Amygdala (tissue), 56 donors: ENCODE results near the gene MFN1.
A peak's percentile ranks its signal among the peaks of the same experiment; 100 is the strongest.
"Not testable (repeated sequence)": the region's sequence is repeated elsewhere in the genome, so short reads cannot be mapped to it uniquely, and the experiment has no call there.

Source experiments
- DNase-seq, 56 donors: peaks; one replicate each; lab custom pipeline; 2025; lab: John Stamatoyannopoulos, UW

The MFN1 gene

GRCh38 chr3:179347345-179348194 lies at the start of gene MFN1:
TSS of gene MFN1 (plus strand) at chr3:179347709. CDS start at chr3:179348852, 1,143 bp downstream.
- peak; percentile 42 to 97 (median 90) for DNase-seq

GRCh38 chr3:179297971-179298725 lies 49.4 kb upstream of the MFN1 start:
- no peak for DNase-seq

GRCh38 chr3:179299316-179299715 lies 48.2 kb upstream of the MFN1 start:
- DNase-seq, result no peak

- no peak for DNase-seq
Measured at GRCh38 chr3:179299999-179300613, 47.4 kb upstream of the MFN1 start.

- DNase-seq, result no peak
Measured at GRCh38 chr3:179301645-179302044, 45.9 kb upstream of the MFN1 start.

DNA sequence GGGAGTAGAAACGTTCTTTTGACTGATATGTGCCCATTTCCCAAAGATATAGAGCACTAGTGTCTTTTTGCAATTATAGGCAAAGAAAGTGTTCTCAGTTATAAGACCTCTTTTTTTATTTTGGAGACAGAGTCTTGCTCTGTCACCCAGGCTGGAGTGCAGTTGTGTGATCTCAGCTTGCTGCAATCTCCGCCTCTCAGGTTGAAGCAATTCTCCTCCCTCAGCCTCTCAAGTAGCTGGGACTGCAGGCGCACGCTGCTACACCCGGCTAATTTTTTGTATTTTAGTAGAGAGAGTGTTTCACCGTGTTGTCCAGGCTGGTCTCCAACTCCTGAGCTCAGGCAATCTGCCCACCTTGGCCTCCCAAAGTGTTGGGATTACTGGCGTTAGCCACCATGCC lies 45.4 kb upstream of the MFN1 start:
- DNase-seq, result no peak

DNA sequence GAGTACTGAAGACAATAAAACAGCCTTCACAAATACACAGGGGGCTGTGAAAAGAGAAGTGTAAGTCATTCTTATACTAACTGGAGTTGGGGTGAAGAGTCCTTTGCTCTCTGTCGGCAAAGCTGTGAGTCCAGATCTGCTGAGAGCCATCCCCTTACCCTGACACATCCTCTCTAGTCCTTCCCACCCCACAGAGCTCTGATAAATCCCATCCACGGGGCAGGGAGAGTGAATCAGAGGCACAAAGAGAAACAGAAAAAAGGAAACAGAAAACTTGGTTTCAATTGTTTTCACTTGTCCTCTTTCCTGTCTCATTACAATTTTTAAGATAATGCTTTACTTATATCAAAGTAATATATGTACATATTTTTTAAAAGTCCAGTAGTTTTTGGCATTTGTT lies 42.9 kb upstream of the MFN1 start:
- no peak for DNase-seq

DNA sequence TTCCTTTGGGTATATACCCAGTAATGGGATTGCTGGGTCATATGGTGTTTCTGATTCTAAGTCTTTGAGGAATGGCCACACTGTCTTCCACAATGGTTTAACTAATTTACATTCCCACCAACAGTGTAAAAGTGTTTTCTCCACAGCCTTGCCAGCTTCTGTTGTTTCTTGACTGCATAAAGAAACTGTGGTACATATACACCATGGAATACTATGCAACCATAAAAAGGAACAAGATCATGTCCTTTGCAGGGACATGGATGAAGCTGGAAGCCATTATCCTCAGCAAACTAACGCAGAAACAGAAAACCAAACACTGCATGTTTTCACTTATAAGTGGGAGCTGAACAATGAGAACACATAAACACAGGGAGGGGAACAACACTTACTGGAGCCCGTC lies 40.1 kb upstream of the MFN1 start:
- not testable (repeated sequence) for DNase-seq

- DNase-seq, result no peak
Measured at GRCh38 chr3:179308001-179308400, 39.5 kb upstream of the MFN1 start.

DNA sequence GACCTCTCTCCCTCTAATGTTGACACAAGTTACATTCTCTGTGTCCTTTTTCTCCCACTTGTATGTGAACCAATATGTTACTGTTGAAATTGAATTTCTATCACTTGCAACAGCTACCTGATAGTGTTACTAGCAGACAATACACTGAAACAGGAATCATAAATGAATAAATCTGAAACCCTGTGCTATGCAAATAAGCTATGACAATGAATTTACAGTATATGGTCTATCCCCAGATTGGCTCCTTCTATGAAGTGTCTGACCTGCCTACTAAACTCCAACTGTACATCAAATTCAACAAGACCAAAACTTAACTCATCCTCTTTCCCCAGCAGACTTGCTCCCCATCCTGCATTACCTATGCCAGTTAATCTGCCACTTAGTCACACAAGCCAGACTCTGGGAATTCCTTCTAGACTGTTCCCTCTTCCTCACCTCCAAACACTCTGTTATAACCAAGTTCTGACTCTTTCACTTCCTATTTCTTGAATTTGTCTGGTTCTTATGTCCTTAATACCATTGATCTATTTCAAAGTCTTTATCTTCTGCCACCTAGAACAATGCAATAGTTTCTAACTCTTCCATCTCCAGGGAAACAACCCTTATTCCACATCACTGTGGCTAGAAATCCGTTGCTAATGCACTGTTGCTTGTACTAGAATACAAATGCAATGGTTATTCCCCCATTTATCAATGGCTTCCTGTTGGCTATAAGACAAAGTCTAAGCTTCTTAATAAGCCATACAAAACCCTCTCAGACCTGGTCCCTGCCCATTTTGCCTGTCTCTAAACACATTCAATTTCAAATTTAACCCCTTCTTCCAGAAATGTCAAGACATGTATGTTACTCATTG lies 38.1 kb upstream of the MFN1 start:
- no peak for DNase-seq

- DNase-seq, result no peak
Measured at GRCh38 chr3:179318876-179319275, 28.6 kb upstream of the MFN1 start.

DNA sequence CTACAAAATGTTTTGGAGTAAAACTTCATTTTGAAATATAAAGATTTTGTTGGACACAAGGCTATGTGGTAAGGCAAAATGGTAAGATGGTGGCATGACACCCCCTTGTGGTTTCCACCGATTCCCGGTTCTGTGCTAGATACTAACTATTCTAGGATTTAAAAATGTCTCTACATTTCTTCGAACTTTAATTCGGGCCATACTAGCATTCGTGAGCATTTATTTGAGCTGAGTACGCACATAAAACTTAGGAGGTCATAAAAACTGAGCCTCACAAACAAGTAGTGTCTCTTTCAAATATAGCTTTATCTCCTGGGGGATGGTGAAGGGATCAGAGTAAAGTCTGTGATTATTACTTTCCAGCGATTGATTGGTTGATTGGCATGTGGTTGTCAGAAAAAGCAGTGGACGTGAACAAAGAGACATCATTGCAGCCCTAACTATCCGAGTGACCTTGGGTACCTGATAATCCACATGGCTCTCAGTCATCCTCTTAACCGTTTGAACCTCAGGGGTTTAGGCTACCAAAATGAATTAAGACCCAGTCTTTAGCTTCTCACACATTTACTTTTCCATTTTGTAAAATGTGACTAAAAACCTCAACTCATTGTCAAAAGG lies 25.7 kb upstream of the MFN1 start:
- DNase-seq, result peak in 16 of 56 donors; percentile 0 to 59 (median 16)

- peak in 51 of 56 donors; percentile 17 to 87 (median 63) for DNase-seq
Measured at GRCh38 chr3:179322286-179323196, 25.0 kb upstream of the MFN1 start, which contains the start of gene ZNF639. TSS of gene ZNF639 (plus strand) at chr3:179323031. CDS start at chr3:179328294, 5,263 bp downstream.

DNA sequence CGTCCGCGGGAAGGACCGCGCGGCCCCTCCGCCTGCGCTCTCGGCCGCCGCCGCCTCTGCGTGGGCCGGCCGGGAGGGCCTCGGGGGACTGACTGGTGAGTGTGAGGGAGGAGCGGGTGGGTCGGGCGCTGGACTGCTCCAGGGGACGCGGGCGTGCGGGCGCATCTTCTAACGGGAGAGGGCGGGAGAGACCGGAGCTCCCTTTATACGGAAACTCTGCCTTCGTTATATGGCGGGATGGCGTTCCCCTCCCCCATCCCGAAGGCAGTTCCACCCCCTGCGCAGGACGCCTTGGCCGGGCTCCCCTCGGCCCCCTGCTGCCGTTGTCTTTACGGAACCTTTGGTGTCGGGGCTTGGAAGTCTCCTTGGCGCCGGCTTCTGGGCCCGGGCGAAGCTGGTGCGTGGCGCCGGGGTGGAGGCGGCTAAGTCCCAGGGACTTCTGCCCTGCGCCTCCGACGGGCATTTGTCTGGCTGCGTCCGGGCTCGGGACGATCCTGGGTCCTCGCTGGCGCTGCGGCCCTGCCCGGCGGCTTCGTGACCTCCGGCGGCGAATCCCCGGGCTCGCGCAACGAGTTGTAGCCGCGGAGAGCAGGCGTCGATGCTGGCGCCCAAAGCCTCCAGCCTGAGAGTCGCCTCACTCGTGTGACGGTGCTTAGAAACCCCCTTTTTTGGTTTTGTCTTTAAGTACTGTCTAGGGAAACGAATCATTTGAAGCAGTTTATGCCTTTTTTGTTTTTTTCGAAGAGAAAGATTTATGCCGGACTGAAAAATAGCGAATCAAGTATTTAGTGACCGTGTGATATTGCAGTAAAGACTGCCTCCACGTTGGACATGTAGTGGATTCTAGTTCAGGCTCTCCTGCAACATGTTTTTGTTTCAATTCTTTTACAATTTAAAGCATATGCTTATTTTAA lies 24.1 kb upstream of the MFN1 start:
- DNase-seq, result peak in 53 of 56 donors; percentile 10 to 78 (median 58)

DNA sequence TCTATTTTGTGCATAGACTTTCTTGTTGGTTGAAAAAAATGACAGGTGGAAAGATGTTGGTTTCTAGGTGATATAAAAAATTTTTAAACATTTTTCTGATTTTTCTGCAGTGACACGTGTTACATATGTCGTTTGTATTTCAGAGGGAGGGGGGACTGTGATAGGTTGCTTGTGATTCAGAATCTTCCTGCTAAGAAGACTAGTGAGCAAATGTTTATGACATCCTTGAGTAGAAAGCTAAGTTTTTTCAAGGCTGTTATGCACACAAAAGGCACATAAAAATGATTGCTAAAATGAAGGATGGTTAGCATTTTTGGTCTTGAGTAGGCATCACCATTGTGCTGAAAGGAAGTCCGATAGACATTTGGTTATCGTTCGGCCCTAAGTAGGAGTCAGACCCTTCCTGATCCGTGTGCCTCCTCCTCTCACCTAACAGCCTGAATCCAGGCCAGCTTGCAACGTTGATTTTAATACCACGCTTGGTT lies 23.2 kb upstream of the MFN1 start:
- DNase-seq, result peak in 1 of 56 donors; percentile 21

GRCh38 chr3:179330438-179330837 lies 17.1 kb upstream of the MFN1 start:
- no peak for DNase-seq

DNA sequence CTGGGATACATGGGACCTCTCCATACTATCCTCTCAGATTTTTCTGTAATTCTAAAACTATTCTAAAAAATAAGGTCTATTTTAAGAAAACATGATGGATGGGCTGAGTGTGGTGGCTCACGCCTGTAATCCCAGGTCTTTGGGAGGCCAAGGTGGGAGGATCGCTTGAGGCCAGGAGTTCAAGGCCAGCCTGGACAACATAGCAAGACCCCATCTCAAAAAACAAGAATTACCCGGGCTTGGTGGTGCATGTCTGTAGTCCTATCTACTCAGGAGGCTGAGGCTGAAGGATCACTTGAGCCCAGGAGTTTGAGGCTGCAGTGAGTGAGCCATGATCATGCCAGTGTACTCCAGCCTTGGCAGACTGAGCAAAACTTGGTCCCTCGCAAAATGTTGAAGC lies 15.3 kb upstream of the MFN1 start:
- DNase-seq, result no peak
